ENCODE data around the gene TMEM207. TPM values are rescaled to one million over a fixed set of nuclear protein-coding genes. Genes with fewer than 3 reads are reported as not detected.

Gene TMEM207
- total and polyA plus RNA-seq, 2 of the 8 experiments (the other 6 are each of a cell fraction or from before 2014, with no cell fraction given) = not detected

DNA sequence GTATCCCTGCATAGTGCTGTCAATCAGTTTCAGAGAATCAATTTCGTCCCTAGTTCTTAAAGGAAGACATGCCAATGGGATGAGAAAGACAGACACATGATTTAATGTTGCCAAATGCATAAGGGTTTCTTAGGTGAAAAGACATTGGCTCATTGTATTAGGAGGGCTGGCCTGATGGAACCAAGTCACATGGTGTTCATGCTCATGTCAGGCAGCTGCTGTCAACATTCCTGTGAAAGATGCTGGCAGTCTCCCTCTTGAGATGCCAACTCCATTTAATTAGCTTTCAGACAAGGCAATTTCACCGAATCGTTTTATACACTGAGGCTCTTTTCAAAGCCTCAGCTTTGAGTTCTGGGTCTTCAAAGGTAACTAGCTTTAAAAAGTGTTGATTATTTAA, 48.1 kb upstream of the TMEM207 start:
- TF ChIP-seq EZH2 (IDR thresholded peaks at IDR 0.05; ENCODE audit: low read depth, low read length, severe bottlenecking) = no peak
- TF ChIP-seq RBBP5 (IDR thresholded peaks at IDR 0.05; ENCODE audit: borderline replicate concordance, low read depth, low read length) = no peak
- no peak for TF ChIP-seq RAD21 (IDR thresholded peaks at IDR 0.05 in 1 of 2, conservative IDR thresholded peaks at IDR 0.05 in 1 of 2; ENCODE audit: low read depth in 2 of 2, low read length in 2 of 2)
- no peak for TF ChIP-seq NANOG (IDR thresholded peaks at IDR 0.05; ENCODE audit: insufficient read depth, low read depth, low read length, poor library complexity, severe bottlenecking)
- TF ChIP-seq TEAD4 (IDR thresholded peaks at IDR 0.05; ENCODE audit: low read depth, low read length) = no peak
- no peak for TF ChIP-seq POU5F1 (IDR thresholded peaks at IDR 0.05; ENCODE audit: low read depth, low read length)
- no peak for TF ChIP-seq JUN (IDR thresholded peaks at IDR 0.05; ENCODE audit: low read depth, low read length)
- no peak for TF ChIP-seq CHD1 (IDR thresholded peaks at IDR 0.05; ENCODE audit: low read depth, low read length)
- TF ChIP-seq TAF7 (optimal IDR thresholded peaks at IDR 0.05; ENCODE audit: borderline replicate concordance, low read depth, low read length) = no peak
- TF ChIP-seq ASH2L (IDR thresholded peaks at IDR 0.05; ENCODE audit: low read length) = no peak
- TF ChIP-seq SAP30 (IDR thresholded peaks at IDR 0.05; ENCODE audit: insufficient read depth, insufficient replicate concordance, low read length) = no peak
- TF ChIP-seq POLR2AphosphoS5 (IDR thresholded peaks at IDR 0.05; ENCODE audit: low read depth, low read length) = no peak
- no peak for TF ChIP-seq SIRT6 (IDR thresholded peaks at IDR 0.05; ENCODE audit: low read length)
- no peak for TF ChIP-seq ZNF274 (IDR thresholded peaks at IDR 0.05; ENCODE audit: borderline replicate concordance, extremely low read depth, low read length)
- TF ChIP-seq CREB1 (IDR thresholded peaks at IDR 0.05) = no peak
- Histone ChIP-seq H2AFZ (ENCODE audit: low read length) (no peak overlapping the region), H2BK20ac (ENCODE audit: low read length) (no peak overlapping the region), H2BK5ac (ENCODE audit: low read depth, low read length) (no peak overlapping the region), H3K23me2 (ENCODE audit: low read depth, low read length) (no peaks in the 10 kb centered on the region; the same call in 1 of the 2 replicates), H3K36me3 (ENCODE audit: control insufficient read depth in 2 of 4, insufficient read depth in 4 of 4, low read length in 3 of 4) (no peaks in the 10 kb centered on the region), H3K27ac (ENCODE audit: low read depth, low read length) (no peak overlapping the region), H4K8ac (ENCODE audit: extremely low read depth, insufficient read depth, low read length) (no peak overlapping the region), H3K4me3 (ENCODE audit: extremely low read depth in 1 of 4, insufficient read depth in 2 of 4, low read depth in 3 of 4, low read length in 4 of 4) (no peak overlapping the region), H3K14ac (ENCODE audit: insufficient read length) (no peak overlapping the region), H2AK5ac (ENCODE audit: low read depth, low read length) (no peak overlapping the region), H3K56ac (replicated peaks; ENCODE audit: insufficient read length, low read depth, low read length) (no peak overlapping the region), H3K9me3 (ENCODE audit: insufficient read depth in 2 of 2, low read depth in 1 of 2, low read length in 1 of 2) (no peaks in the 10 kb centered on the region), H3K4me1 (replicated peaks in 1 of 4; ENCODE audit: control insufficient read depth in 3 of 4, insufficient read depth in 4 of 4, low read length in 3 of 4) (no peaks in the 10 kb centered on the region), H4K91ac (replicated peaks; ENCODE audit: insufficient read length, low read length) (no peak overlapping the region), H3K27me3 (replicated peaks in 1 of 4; ENCODE audit: control insufficient read depth in 3 of 4, extremely low read depth in 1 of 4, insufficient read depth in 3 of 4, low read length in 3 of 4) (no peaks in the 10 kb centered on the region), H3K9ac (replicated peaks in 1 of 4; ENCODE audit: extremely low read depth in 1 of 4, low read depth in 3 of 4, low read length in 3 of 4) (no peak overlapping the region), H4K5ac (ENCODE audit: insufficient read length, low read depth, low read length) (no peak overlapping the region), H3K79me1 (ENCODE audit: low read depth, low read length) (no peaks in the 10 kb centered on the region), H3K79me2 (ENCODE audit: control insufficient read depth in 1 of 2, insufficient read depth in 2 of 2, low read length in 2 of 2) (no peaks in the 10 kb centered on the region), H2BK120ac (replicated peaks; ENCODE audit: low read depth, low read length) (no peak overlapping the region), H2BK12ac (ENCODE audit: low read depth, low read length) (no peak overlapping the region), H3K4me2 (ENCODE audit: insufficient read depth in 1 of 2, low read depth in 2 of 2, low read length in 2 of 2) (no peak overlapping the region), H4K20me1 (replicated peaks in 1 of 2; ENCODE audit: control insufficient read depth in 1 of 2, insufficient read depth in 2 of 2, low read length in 2 of 2) (no peaks in the 10 kb centered on the region), H2BK15ac (ENCODE audit: low read length) (no peak overlapping the region), H3K4ac (replicated peaks; ENCODE audit: insufficient read length, low read depth, low read length) (no peak overlapping the region), H3K23ac (ENCODE audit: insufficient read length) (no peak overlapping the region), H3K18ac (ENCODE audit: extremely low read depth, low read length) (no peak overlapping the region)
- WGBS, 2 experiments (ENCODE audit: extremely low coverage in 1 of 2, insufficient coverage in 1 of 2, insufficient read length in 1 of 2, insufficient replicate concordance in 2 of 2, low coverage in 1 of 2, low lambda C conversion rate in 2 of 2, missing lambda C conversion rate in 1 of 2) = 92% methylated on average over 3 of the region's 3 CpGs; no CpG with 5 or more reads in 1 of the 2 experiments
- ChIA-PET POLR2A (ENCODE audit: partially characterized antibody) (no interaction called here), CTCF (ENCODE audit: partially characterized antibody) (interaction anchor here (1.0 kb wide), 1 partner anchor 273 kb away, joined by 3 read pairs; no protein-coding TSS in a partner anchor)
- DNase-seq (ENCODE audit: low read depth in 1 of 2, low spot score in 2 of 2) = no peak
- FAIRE-seq = no peak

Data from H1 (cell line).